GM19238 (cell line): ENCODE results near the gene MREG.
"Not testable (repeated sequence)": the region's sequence is repeated elsewhere in the genome, so short reads cannot be mapped to it uniquely, and the experiment has no call there.

ENCODE experiments used
- DNase-seq: peaks from one replicate; pipeline ENCODE4 v3.0.0; 2011; ENCODE audit warnings: low spot score; ENCODE audit not compliant: insufficient read length

Gene MREG

GRCh38 chr2:216021768-216022565 is 8.6 kb upstream of the MREG start:
- no peak for DNase-seq

DNA sequence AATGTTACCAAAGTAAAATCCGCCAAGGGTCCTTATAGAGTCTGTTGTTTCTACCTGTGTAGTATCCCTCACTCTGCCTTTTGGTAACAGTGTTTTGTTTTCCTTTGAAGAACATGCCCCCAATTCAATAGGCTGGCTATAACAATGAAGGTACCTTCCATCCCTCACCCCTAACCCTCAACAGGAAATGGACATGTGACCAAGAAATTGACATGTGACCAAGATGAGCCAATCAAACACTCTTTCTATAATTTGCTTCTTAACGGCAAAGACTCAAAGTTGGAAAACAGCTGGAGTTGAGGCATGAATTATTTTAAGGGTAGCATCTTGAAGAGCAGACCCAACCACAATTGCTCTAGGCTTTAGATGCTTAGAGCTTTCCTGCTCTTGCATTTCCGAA is 5.4 kb upstream of the MREG start:
- no peak for DNase-seq

DNA sequence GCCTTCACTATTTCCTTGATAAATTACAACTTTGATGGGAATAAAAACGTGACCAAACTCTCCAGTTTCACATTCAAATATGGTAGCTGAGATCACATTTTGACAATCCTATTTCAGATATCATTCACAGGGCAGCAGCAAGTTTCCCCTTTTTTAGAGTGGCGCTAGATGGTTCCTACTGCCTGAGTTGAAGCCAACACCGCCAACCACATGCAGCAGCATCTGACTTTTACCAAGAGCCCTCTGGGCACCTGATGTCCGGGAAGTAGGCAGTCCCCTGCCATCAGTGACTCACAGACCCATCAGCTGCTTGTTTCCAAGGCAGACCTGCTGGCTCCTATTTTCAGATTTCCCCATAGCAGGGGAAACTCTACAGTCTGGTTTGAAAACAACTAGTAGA is 4.0 kb upstream of the MREG start:
- no peak for DNase-seq

GRCh38 chr2:216016581-216016980 is 3.2 kb upstream of the MREG start:
- DNase-seq, result no peak

DNA sequence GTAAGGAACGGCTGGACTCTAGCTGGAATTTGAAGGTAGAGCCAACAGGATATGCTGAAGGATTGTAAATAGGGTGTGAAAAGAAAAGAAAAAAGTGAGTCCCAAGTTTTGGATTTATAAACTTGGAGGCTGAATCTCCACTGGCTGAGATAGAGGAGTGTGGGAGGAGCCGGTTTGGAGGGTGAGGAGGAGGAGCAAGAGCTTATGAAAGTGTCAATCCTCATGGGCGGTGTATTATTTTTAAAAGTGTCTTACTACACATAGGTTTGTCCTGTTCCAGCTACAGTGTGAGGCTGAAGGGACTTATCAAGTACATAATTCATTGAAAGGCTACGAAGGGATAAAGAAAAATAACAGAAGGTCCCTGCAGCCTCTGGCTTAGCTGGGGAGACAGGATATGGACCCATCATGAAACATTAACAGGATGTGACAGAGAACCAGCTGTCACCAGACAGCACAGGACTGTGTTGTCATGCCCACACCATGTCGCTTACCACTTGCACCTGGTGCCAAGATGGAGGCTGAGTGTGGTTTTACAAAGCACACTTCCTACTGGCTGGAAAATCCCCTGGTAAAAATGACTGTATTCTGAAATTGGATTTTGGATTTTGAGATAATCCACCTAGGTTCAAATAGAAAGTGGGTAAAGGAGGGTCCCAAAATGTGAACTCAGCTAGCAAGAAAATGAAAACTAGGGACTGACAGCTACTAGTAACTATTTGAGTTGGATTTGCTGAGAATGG is 2.5 kb upstream of the MREG start:
- DNase-seq, result peak; percentile 72

DNA sequence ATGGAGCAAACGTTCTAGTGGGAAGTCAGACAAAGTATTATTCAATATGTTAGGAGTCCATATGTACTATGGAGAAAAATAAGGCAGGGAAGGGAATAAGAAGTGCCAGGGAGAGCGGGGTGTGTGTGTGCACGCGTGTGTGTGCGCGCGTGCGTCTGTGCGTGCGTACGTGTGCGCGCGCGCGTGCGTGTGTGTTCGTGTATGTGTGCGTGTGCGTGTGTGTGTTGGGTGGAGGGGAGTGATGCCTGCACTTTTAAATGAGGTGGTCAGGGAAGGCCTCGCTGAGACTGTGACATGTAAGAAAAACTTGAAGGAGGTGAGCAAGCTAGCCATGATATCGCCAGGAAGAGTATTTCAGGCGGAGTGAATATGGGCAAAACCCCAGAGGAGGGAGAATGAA is 1.6 kb upstream of the MREG start:
- DNase-seq, result no peak

DNA sequence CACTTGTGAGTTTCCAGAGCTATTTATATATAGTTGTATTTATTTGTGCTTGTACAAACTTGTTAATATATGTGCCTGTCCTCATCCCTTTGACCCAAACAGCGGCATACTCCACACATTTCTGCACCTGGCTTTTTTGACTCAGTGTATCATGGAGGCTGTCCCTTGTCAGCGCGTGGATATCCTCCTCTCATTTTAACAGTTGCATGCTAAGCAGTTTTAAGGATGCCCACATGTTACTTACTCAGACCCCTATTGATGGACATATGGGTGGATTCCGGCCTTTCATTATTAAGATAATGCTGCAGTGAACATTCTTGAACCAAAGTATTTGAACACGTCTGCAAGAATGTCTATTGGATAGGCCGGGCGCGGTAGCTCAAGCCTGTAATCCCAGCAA is 655 bp upstream of the MREG start:
- no peak for DNase-seq

- DNase-seq, result no peak
Observed at GRCh38 chr2:216012830-216013079, 596 bp downstream of the MREG start.

DNA sequence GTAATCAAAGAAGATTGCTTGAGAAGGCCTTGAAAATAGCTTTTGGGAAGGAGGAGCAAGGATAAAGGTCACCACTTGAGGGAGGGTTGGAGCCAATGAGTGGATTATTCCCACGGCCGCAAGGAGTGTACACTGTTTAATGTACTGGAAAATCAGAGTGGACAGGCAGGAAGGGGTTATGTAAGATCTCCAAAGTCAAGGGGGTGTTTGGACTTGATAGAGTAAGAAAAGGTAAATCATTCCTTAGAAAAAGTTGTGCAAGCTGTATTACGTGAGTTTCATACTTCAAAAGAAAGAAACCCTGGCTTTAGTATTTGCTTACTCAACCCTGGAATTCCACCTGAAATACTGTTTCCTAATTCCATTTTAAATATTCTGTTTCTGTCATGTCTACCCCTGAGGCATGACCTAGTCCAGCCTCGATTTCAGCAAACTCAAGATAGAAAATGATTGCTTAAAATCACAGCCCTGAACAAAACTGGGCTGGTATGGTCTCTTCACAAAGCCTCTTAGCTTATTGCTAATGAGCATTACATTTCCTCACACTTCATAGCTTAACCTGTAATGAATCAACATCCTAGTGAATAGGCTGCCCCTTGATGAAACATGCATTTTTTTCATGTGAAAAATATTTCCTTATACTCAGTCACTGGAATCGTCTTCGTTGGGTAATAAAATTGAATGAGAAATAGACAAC is 1.1 kb downstream of the MREG start:
- DNase-seq, result no peak

DNA sequence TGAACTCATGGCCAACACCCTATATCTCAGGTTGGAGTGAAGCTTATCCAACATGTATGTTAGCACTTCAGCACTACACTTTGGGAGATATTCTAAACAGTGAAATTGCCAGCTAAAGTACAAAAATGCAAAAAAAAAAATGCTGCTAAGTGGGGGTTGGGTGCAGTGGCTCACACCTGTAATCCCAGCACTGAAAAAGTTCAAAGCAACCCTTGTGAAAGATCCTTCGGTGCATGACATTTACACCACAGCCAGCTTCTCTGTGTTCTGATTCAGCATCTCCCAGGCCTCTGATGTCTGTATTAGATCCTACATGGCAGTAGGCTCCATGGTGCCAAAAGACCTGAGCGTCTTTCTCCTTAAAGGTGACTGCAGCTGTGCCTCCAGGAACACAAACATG is 4.1 kb downstream of the MREG start:
- DNase-seq, result not testable (repeated sequence)

DNA sequence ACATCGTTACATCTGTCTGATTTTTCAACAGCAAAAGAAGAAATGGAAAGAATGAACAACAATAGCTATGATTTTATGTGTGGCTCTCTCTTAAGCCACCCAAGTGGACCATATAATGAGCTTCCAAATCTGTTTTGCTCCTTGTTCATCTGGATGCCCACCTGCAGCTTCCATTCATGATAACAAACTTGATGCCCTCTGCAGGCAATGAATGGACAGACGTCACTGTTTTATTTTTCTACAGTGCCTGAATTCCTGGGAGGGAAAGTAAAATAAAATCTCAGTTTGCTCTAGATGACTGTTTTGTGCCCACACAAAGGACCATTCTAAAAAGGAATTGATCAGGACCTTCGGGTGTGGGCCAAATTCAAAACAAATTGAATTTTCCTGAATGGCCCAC is 5.0 kb downstream of the MREG start:
- DNase-seq, result no peak

- DNase-seq, result no peak
Observed at GRCh38 chr2:216006164-216006663, 7.1 kb downstream of the MREG start.

DNA sequence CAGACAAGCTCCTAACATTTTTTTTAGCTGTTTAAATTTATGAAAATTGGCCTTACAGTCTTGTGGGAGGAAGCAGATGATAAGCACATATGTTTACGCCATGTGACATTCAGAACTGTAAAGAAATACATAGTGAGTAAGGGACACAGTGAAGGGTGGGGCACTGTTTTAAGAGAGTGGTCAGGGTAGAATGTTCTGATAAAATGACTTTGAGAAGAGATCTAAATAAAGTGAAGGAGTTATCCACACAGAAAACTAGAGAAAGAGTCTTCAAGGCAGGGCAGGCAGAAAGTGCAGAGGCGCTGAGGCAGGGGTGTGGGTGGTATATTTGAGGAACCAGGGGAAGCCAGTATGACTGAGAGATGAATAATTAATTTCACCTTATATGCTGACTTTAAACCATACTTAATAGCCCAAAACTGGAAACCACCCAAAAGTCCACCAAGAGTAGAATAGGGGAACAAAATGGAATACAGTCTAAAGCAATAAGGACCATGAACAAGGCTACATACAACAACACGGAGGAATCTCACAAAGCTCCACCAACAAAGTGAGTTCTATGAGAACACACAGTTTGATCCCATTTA is 8.6 kb downstream of the MREG start:
- no peak for DNase-seq

DNA sequence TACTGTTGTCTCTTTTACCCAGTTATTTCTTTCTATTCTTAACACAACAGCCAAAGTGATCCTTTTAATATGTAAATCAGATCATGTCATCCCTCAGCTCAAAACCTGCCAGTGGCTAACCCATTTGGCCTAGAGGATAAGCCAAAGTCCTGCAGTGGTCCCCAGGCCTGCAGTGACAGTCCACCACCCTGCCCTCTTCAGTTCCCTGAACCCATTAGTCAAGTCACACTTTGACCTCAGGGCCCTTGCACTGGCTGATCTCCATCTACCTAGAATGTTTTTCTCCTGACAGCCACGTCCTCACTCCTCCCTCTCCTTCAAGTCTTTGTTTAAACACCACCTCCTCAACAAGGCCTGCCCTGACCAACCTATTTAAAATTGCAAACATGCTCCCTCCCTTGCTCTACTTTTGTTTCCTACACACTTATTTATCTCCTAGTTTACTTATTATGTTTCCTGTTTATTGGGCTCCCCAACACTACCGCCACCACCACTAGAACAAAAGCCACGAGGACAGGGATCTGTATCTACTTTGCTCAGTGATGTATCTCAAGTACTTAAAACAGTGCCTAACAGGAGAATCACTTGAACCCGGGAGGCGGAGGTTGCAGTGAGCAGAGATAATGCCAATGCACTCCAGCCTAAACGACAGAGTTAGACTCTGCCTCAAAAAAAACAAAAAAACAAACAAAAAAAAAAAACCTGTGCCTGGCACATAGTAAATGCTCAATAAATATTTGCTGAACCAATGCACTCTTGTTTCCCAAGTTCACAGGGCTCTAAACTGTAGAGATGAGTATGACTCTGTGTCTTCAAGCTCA is 9.3 kb downstream of the MREG start:
- no peak for DNase-seq

DNA sequence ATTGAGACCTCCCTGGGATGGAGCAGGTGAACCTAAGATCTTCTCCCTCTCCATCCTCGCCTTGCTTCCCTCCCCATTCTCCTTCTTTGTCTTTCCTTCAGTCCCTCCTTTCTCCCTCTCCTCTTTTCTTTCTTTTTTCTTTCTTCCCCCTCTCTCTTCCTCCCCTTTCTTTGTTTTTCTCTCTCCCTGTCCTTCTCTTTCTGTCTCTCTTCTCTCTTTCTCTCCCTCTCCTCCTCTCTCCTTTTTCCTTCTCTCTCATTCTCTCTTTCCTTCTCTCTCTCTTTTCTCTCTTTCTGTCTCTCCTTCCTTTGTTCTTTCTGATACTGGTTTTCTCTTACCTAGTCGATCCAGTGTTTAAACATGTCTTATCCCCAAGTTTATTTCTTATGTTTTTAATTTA is 10.7 kb downstream of the MREG start:
- no peak for DNase-seq

- no peak for DNase-seq
Observed at GRCh38 chr2:216002101-216002678, 11.2 kb downstream of the MREG start.

GRCh38 chr2:216001216-216002100 is 11.9 kb downstream of the MREG start:
- DNase-seq, result no peak

DNA sequence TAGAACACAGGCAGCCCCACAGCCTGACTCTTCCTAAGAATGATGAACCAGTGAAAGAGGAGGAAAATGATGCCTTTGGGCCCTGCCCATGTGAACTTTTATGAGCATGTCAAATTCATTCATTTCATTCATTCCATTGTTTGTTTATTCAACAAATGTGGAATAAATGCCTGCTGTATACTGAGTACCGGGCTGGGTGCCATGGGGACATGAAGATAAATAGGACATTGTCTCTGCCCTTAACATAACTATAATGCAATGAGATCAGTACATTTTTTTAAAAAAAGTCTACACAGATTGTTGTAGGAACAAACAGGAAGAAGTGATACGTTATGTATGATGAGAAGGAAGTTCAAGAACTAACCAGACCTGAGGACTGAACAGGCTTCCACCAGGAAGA is 14.7 kb downstream of the MREG start:
- DNase-seq, result no peak

- DNase-seq, result no peak
Observed at GRCh38 chr2:215997219-215997618, 16.1 kb downstream of the MREG start.

GRCh38 chr2:215994911-215995310 is 18.4 kb downstream of the MREG start:
- no peak for DNase-seq
